NCI-H345 treated with DMSO at 0.1 percent for 48 hours (cell line): Measurements from ENCODE around the gene MYLK.
"Not testable (repeated sequence)": the region's sequence is repeated elsewhere in the genome, so short reads cannot be mapped to it uniquely, and the experiment has no call there.

ENCODE experiments used
- DNase-seq: peaks from one replicate; lab custom pipeline; 2025; ENCODE audit not compliant: unreplicated experiment; lab: John Stamatoyannopoulos, UW

MYLK gene

GRCh38 chr3:123606527-123606926, 277.6 kb downstream of the MYLK start:
- DNase-seq = no peak

GRCh38 chr3:123605789-123606234, 278.3 kb downstream of the MYLK start:
- DNase-seq = no peak

GRCh38 chr3:123603153-123603552, 281.0 kb downstream of the MYLK start:
- DNase-seq = not testable (repeated sequence)

DNA sequence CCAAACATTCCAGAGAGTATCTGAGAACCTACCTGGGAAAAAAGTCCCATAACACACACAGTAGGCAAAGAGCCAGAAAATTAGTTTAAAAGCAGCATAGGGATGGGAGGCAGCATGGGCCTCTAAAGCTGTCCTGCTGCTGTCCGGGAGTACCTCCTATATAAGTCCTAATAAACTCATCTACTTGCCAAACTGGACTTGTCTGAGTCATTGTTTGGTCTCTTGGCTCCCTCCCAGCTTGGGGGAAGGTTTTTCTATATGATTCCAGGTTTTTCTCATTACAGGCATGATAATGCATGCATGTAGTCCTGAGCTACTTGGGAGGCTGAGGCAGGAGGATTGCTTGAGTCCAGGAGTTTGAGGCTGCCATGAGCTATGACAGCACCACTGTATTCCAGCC, 281.8 kb downstream of the MYLK start:
- no peak for DNase-seq

GRCh38 chr3:123600863-123601262, 283.3 kb downstream of the MYLK start:
- DNase-seq = not testable (repeated sequence)

GRCh38 chr3:123597561-123597960, 286.6 kb downstream of the MYLK start:
- DNase-seq = no peak

- no peak for DNase-seq
Measured at GRCh38 chr3:123595396-123596180, 288.5 kb downstream of the MYLK start.

GRCh38 chr3:123593381-123593780, 290.8 kb downstream of the MYLK start:
- no peak for DNase-seq

GRCh38 chr3:123590685-123591450, 293.3 kb downstream of the MYLK start:
- DNase-seq = no peak

DNA sequence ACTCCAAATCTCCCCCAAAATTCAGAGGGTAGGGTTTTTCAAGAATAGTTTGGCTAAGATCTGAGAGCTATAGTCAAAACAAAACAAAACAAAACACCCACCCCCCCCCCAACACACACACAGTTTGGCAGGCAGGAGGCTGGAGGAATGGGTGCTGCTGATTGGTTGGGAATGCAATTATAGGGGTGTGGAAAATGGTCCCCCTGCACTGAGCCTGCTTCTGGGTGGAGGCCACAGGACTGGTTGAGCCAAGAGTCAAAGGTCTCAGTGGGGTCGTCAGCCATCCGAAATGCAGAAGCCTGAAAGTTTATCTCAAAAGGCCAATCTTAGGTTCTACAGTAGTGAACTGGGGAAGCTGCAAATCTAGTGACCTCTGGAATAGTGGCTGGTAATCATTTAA, 296.7 kb downstream of the MYLK start:
- DNase-seq = no peak

- no peak for DNase-seq
Measured at GRCh38 chr3:123586968-123587367, 297.2 kb downstream of the MYLK start.

DNA sequence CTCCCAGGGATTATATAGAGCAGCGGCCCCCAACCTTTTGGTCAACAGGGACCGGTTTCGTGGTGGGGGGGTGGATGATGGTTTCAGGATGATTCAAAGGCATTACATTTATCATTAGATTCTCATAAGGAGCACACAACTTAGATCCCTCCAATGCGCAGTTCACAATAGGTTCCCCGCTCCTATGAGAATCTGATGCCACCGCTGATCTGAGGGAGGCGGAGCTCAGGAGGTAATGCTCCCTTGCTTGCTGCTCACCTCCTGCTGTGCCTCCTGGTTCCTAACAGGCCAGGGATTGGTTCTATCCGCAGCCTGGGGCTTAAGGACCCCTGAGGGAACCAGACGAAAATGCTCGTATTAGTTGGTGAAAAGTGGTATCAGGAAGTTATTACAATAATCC, 298.0 kb downstream of the MYLK start:
- DNase-seq = peak; percentile 67

GRCh38 chr3:123584988-123585937, 298.9 kb downstream of the MYLK start, which contains the start of gene HACD2:
HACD2 (minus strand) TSS chr3:123585053; CDS start chr3:123585027, 26 bp downstream.
- peak; percentile 95 for DNase-seq

DNA sequence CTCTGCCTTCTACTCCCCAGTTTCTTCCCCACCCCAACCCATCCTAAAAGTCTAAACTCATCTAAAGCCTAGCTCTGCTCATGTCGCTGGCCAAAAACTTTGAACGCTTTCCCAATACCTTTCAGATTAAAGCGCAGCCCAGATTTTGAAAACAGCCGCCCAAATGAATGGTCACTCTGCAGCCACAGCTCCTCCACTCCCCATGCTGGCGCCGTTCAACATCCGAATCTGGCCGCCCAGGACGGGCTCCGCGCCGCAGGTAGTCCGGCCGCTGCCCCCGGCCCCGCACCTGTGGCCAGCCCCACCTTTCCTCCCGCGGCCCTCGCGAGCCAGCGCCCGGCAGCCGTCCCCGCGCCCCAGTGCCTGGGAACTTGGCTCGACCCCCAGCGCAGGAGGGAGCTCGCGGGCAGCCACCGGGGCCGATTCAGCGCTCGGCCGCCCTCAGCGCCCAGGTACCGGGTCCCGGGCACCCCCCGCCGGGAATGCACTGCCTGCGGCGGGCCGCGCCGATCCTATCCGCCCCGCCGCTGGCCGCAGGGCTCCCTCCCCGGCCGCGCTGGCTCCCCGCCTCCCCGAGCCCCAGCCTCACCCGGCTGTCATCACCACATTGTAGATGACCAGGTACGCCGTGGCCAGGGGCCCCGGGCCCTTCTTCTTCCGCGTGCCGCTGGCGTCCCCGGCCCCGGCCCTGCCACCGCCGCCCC, 299.7 kb downstream of the MYLK start:
- no peak for DNase-seq

- DNase-seq = no peak
Measured at GRCh38 chr3:123583561-123583960, 300.6 kb downstream of the MYLK start.

GRCh38 chr3:123582315-123582714, 301.8 kb downstream of the MYLK start:
- DNase-seq = no peak

GRCh38 chr3:123576122-123576521, 308.0 kb downstream of the MYLK start:
- no peak for DNase-seq

DNA sequence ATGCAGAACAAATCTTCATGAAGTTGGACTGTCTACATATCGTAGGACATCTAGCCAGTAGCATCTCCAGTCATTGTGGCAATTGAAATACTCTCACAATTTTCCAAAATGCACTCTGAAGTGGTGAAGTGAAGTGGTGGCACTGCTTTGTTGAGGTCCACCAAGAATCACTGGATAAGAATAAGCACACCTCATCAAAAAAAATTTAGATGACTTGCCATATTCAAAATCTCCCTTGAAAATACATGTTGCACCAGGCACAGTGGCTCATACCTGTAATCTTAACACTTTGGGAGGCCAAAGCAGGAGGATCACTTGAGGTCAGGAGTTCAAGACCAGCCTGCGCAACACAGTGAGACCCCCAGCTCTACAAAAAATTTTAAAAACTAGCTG, 312.2 kb downstream of the MYLK start:
- no peak for DNase-seq

DNA sequence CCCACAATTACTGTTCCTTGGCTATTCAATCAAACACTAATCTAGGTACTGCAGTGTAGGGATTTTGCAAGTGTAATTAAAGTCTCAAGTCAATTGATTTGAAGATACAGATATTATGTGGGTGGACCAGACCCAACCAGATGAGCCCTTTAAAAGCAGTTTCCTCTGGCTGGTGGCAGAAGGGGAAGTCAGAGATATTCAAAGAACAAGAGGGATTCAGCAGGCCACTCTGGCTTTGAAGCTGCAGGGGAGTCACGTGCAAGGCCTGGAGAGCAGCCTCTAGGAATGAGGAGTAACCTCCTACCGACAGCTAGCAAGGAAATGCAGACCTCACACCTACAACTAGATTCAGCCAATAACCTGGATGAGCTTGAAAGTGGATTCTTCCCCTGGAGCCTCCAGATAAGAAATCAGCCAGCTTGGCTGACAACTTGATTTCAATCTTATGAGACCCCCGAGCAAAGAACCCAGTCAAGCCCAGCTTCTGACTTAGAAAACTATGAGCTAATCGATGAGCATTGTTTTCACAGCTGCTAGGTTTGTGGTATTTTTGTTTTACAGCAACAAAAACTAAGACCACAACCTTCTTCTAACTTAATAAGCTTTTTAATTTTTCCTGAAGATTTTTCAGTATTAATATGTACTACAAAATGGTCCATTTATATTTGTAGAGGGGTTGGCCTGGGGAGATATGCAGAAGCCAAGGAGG, 312.7 kb downstream of the MYLK start:
- no peak for DNase-seq

GRCh38 chr3:123568875-123569274, 315.3 kb downstream of the MYLK start:
- DNase-seq = no peak
